ENCODE data around the gene SLC6A15.

Gene SLC6A15

GRCh38 chr12:84822525-84822924 lies 90.1 kb downstream of the SLC6A15 start:
- DNase-seq (ENCODE audit: insufficient read length) (no peak), FAIRE-seq (no peak)
- TF ChIP-seq POLR2A (IDR thresholded peaks at IDR 0.05; ENCODE audit: low read depth, low read length), result no peak
- TF ChIP-seq TAF1 (IDR thresholded peaks at IDR 0.05; ENCODE audit: borderline replicate concordance, low read depth, low read length), result no peak
- no peak for TF ChIP-seq POLR2AphosphoS5 (IDR thresholded peaks at IDR 0.05; ENCODE audit: low read depth, low read length)

GRCh38 chr12:84816916-84817695 lies 95.5 kb downstream of the SLC6A15 start:
- DNase-seq (ENCODE audit: insufficient read length) (no peak), FAIRE-seq (no peak)
- TF ChIP-seq POLR2A (IDR thresholded peaks at IDR 0.05; ENCODE audit: low read depth, low read length) (no peak), TAF1 (IDR thresholded peaks at IDR 0.05; ENCODE audit: borderline replicate concordance, low read depth, low read length) (no peak), POLR2AphosphoS5 (IDR thresholded peaks at IDR 0.05; ENCODE audit: low read depth, low read length) (no peak)

GRCh38 chr12:84814664-84815245 lies 97.8 kb downstream of the SLC6A15 start:
- no peak for FAIRE-seq
- DNase-seq (ENCODE audit: insufficient read length), result no peak
- no peak for TF ChIP-seq POLR2A (IDR thresholded peaks at IDR 0.05; ENCODE audit: low read depth, low read length)
- no peak for TF ChIP-seq POLR2AphosphoS5 (IDR thresholded peaks at IDR 0.05; ENCODE audit: low read depth, low read length)
- no peak for TF ChIP-seq TAF1 (IDR thresholded peaks at IDR 0.05; ENCODE audit: borderline replicate concordance, low read depth, low read length)

GRCh38 chr12:84813780-84814663 lies 98.6 kb downstream of the SLC6A15 start:
- DNase-seq (ENCODE audit: insufficient read length) (no peak), FAIRE-seq (no peak)
- TF ChIP-seq POLR2AphosphoS5 (IDR thresholded peaks at IDR 0.05; ENCODE audit: low read depth, low read length), result no peak
- no peak for TF ChIP-seq POLR2A (IDR thresholded peaks at IDR 0.05; ENCODE audit: low read depth, low read length)
- no peak for TF ChIP-seq TAF1 (IDR thresholded peaks at IDR 0.05; ENCODE audit: borderline replicate concordance, low read depth, low read length)

- no peak for DNase-seq (ENCODE audit: insufficient read length)
- TF ChIP-seq TAF1 (IDR thresholded peaks at IDR 0.05; ENCODE audit: borderline replicate concordance, low read depth, low read length) (no peak), POLR2A (IDR thresholded peaks at IDR 0.05; ENCODE audit: low read depth, low read length) (no peak), POLR2AphosphoS5 (IDR thresholded peaks at IDR 0.05; ENCODE audit: low read depth, low read length) (no peak)
- no peak for FAIRE-seq
Observed at GRCh38 chr12:84811291-84811690, 101.3 kb downstream of the SLC6A15 start.

GRCh38 chr12:84810611-84811010 lies 102.0 kb downstream of the SLC6A15 start:
- no peak for FAIRE-seq
- no peak for DNase-seq (ENCODE audit: insufficient read length)

More at GRCh38 chr12:84810611-84811010, 102.0 kb downstream of the SLC6A15 start:
- TF ChIP-seq TAF1 (IDR thresholded peaks at IDR 0.05; ENCODE audit: borderline replicate concordance, low read depth, low read length), result no peak
- no peak for TF ChIP-seq POLR2AphosphoS5 (IDR thresholded peaks at IDR 0.05; ENCODE audit: low read depth, low read length)
- no peak for TF ChIP-seq POLR2A (IDR thresholded peaks at IDR 0.05; ENCODE audit: low read depth, low read length)
